AG04449 (cell line): ENCODE results near the gene SAC3D1.

Source experiments
- CTCF ChIA-PET: fragments of 350-600 bp; formaldehyde crosslinking; extraction: SDS; loops from one replicate; lab custom pipeline; 2021; ENCODE audit warnings: antibody characterized with exemption; lab: Yijun Ruan, JAX
- POLR2A ChIA-PET: fragments of 400-600, 350-600 bp; formaldehyde crosslinking; extraction: SDS; loops from one replicate; lab custom pipeline; 2020; ENCODE audit warnings: antibody characterized with exemption, inconsistent platforms; lab: Yijun Ruan, JAX
- DNase-seq: peaks from one replicate; pipeline ENCODE4 v3.0.0-alpha.2; 2010; ENCODE audit warnings: low read depth, low spot score
- H3K4me3 ChIP-seq: 2 replicates; pipeline ENCODE4 v1.5.1; 2011; ENCODE audit warnings: low read depth, mild to moderate bottlenecking, control low read depth, low read length
- TF ChIP-seq, protein P1 (sequence below): IDR thresholded peaks from one replicate; pipeline ENCODE4 v1.5.1; 2011; ENCODE audit warnings: mild to moderate bottlenecking, moderate library complexity, low read length, control low read depth, inconsistent platforms; ENCODE audit not compliant: insufficient read depth; ENCODE audit errors: missing control alignments

Gene SAC3D1

GRCh38 chr11:65066315-65066714, 25.3 kb downstream of the SAC3D1 start:
- POLR2A ChIA-PET = no interaction called here
- CTCF ChIA-PET = interaction anchor here (0.8 to 1.3 kb wide), 2 partner anchors 10 to 52 kb away, joined by 3 read pairs; no protein-coding TSS in a partner anchor
- TF ChIP-seq, protein P1, sequence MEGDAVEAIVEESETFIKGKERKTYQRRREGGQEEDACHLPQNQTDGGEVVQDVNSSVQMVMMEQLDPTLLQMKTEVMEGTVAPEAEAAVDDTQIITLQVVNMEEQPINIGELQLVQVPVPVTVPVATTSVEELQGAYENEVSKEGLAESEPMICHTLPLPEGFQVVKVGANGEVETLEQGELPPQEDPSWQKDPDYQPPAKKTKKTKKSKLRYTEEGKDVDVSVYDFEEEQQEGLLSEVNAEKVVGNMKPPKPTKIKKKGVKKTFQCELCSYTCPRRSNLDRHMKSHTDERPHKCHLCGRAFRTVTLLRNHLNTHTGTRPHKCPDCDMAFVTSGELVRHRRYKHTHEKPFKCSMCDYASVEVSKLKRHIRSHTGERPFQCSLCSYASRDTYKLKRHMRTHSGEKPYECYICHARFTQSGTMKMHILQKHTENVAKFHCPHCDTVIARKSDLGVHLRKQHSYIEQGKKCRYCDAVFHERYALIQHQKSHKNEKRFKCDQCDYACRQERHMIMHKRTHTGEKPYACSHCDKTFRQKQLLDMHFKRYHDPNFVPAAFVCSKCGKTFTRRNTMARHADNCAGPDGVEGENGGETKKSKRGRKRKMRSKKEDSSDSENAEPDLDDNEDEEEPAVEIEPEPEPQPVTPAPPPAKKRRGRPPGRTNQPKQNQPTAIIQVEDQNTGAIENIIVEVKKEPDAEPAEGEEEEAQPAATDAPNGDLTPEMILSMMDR = no peak
- H3K4me3 ChIP-seq = no peak overlapping the region
- DNase-seq = no peak

DNA sequence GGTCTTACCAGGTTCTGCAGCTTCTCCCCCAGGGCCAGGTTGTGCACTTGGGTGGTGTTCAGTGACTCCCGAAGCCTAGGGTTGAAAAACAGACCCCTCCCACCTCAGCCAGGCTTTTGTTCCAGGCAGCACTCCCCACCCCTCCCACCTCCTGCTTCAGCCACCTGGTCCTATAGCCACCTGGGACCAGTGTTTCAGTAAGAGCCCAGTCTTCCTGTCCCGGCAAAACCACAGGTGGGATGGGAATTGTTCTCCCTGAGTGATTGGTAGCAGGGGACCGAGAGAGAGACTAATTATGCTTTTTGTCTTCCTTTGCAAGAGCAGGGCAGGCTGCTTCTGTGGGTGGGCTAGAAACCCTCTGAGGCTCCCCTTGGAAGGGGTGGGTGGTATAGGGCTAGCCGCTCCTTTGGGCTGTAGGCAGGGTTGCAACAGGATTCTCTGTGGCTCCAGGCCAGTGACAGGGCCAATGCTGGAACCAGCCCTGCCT, 25.8 kb downstream of the SAC3D1 start:
- DNase-seq = no peak
- TF ChIP-seq, protein P1 = no peak
- POLR2A ChIA-PET = no interaction called here
- H3K4me3 ChIP-seq = no peak overlapping the region
- CTCF ChIA-PET = interaction anchor here (0.8 to 1.3 kb wide), 2 partner anchors 9 to 52 kb away, joined by 3 read pairs; no protein-coding TSS in a partner anchor

- CTCF ChIA-PET = no interaction called here
- POLR2A ChIA-PET = no interaction called here
- DNase-seq = no peak
- H3K4me3 ChIP-seq = no peak overlapping the region
- TF ChIP-seq, protein P1 = no peak
Measured at GRCh38 chr11:65067446-65067845, 26.4 kb downstream of the SAC3D1 start.

GRCh38 chr11:65069217-65069616, 28.2 kb downstream of the SAC3D1 start:
- POLR2A ChIA-PET = no interaction called here
- no peak for DNase-seq
- CTCF ChIA-PET = interaction anchor here (1.3 to 1.8 kb wide), 2 partner anchors 10 to 42 kb away, joined by 4 to 7 read pairs; partner anchors contain the start of gene TM7SF2
- H3K4me3 ChIP-seq = no peak overlapping the region
- TF ChIP-seq, protein P1 = no peak

DNA sequence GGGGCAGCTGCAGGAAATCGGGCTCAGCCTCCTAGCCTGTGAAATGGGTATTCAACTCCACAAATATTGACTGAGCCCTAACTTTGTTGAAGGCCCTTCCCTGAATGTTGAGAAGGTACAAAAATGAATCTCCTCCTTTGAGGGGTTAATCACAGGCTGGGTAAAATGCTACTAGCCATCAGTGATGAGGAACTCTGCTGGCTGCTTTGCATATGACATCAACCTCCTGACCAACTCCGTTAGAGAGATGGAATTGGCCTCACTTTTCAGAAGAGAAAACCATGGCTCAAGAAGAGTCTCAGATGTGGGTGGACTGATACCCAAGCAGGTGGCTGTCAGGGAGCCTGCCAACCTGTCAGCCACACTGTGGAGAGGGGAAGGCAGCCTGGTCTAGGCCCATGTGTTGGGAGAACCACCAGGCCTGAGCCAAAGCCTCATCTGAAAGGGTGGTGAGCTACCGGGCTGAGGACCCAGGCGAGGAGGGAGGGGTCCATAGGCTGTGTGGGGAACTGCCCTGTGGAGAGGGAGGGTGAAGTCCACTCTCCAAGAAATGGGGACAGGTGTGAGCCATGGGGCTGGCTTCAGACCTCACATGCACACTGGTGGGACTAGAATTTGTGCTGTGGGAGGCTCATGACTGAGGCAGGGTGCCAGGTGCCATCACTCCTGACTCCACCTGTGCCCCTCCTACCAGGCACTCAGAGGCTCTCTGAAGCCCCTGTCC, 31.1 kb downstream of the SAC3D1 start:
- H3K4me3 ChIP-seq = no peak overlapping the region
- POLR2A ChIA-PET = no interaction called here
- no peak for DNase-seq
- CTCF ChIA-PET = no interaction called here
- TF ChIP-seq, protein P1 = no peak

DNA sequence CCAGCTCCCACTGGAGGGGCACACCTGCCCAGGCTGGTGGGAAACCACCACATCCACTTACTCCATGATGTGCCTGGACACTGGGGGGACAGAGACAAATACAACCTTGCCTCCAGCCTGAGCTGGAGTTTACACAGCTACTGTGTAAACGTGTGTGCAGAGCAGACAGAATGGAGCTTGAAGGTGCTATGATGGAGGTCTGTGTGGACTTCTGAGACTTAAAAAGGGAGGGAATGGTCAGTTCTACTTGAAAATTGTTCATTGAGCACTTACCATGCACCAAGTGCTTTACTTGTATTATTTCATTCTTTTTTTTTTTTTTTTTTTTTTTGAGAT, 31.6 kb downstream of the SAC3D1 start:
- TF ChIP-seq, protein P1 = no peak
- POLR2A ChIA-PET = no interaction called here
- H3K4me3 ChIP-seq = no peak overlapping the region
- no peak for DNase-seq
- CTCF ChIA-PET = no interaction called here
